Keratinocyte (primary cell): ENCODE measurements around the gene MTUS2.

Experiments
- CTCF ChIP-seq, 3 experiments: IDR thresholded peaks in 1 of 3; conservative IDR thresholded peaks in 1 of 3; optimal IDR thresholded peaks in 1 of 3; 2 replicates in 2 of 3; 3 replicates in 1 of 3; pipeline versions ENCODE3 to v1.5.1; 2011; ENCODE audit warnings: low read length in 3 of 3, mild to moderate bottlenecking in 3 of 3, moderate library complexity in 2 of 3, control low read depth in 1 of 3, inconsistent platforms in 1 of 3; ENCODE audit not compliant: insufficient read depth in 2 of 3; ENCODE audit errors: extremely low read depth in 1 of 3
- EZH2 ChIP-seq: IDR thresholded peaks from one replicate; pipeline ENCODE4 v1.6.1; 2012; ENCODE audit warnings: inconsistent platforms, mild to moderate bottlenecking, low read length, moderate library complexity

DNA sequence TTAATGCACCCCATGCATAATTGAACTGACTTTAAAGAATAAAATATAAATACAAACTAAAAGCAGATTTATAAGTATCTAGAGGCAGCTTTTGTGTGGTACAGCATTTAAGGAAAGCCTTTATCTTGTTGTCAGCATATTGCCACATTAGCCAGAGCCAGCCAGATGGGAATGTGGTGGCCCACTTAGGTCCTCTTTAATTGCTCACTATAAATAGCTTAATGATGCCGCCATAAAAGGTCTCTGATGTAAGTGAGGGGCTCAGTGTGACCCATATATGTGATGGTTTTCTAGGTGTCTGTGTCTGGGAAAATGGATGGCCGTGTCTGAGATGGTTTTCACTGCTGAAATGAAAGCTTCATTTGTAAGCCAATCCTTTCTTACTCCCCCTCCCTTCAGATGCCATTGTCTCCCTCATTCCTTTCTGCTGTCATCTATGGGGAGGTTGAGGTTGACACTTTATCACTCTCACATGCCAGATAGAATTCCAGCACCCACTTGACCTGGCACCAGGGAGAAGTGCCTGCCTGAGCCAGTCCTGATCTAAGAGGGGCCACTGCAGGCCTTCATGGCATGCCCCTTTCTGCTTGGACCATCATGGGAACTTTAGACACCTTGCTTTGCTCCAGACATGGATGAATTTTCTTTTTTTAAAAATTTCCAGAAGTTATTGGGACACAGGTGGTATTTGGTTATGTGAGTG, 135.3 kb downstream of the MTUS2 start:
- TF ChIP-seq CTCF (optimal IDR thresholded peaks at IDR 0.05 in 1 of 3, IDR thresholded peaks at IDR 0.05 in 1 of 3, conservative IDR thresholded peaks at IDR 0.05 in 1 of 3; ENCODE audit: extremely low read depth in 1 of 3, insufficient read depth in 2 of 3, low read length in 3 of 3) (no peak), EZH2 (no peak)
